ENCODE results near the gene AMPD3.

The AMPD3 gene

GRCh38 chr11:10462746-10463300 is 7.8 kb downstream of the AMPD3 start:
- no peak for DNase-seq

GRCh38 chr11:10473371-10473770 is 18.3 kb downstream of the AMPD3 start:
- DNase-seq = no peak

- no peak for DNase-seq
Observed at GRCh38 chr11:10474551-10474950, 19.5 kb downstream of the AMPD3 start.

GRCh38 chr11:10476342-10476741 is 21.3 kb downstream of the AMPD3 start:
- no peak for DNase-seq

GRCh38 chr11:10476927-10477689 is 22.0 kb downstream of the AMPD3 start:
- no peak for DNase-seq

GRCh38 chr11:10477690-10478046 is 22.6 kb downstream of the AMPD3 start:
- no peak for DNase-seq

GRCh38 chr11:10478066-10478465 is 23.0 kb downstream of the AMPD3 start:
- no peak for DNase-seq

GRCh38 chr11:10478574-10479550 is 23.8 kb downstream of the AMPD3 start:
- no peak for DNase-seq

- DNase-seq = no peak
Observed at GRCh38 chr11:10480026-10480425, 25.0 kb downstream of the AMPD3 start.

- DNase-seq = no peak
Observed at GRCh38 chr11:10480760-10481159, 25.7 kb downstream of the AMPD3 start.

GRCh38 chr11:10481560-10482349 is 26.7 kb downstream of the AMPD3 start:
- DNase-seq = no peak

GRCh38 chr11:10483174-10483573 is 28.1 kb downstream of the AMPD3 start:
- no peak for DNase-seq

- DNase-seq = no peak
Observed at GRCh38 chr11:10483584-10483983, 28.5 kb downstream of the AMPD3 start.

GRCh38 chr11:10484461-10485180 is 29.6 kb downstream of the AMPD3 start:
- no peak for DNase-seq

GRCh38 chr11:10485646-10486045 is 30.6 kb downstream of the AMPD3 start:
- no peak for DNase-seq

- no peak for DNase-seq
Observed at GRCh38 chr11:10486161-10486840, 31.2 kb downstream of the AMPD3 start.

- DNase-seq = no peak
Observed at GRCh38 chr11:10487002-10487647, 32.1 kb downstream of the AMPD3 start.

GRCh38 chr11:10488121-10488933 is 33.3 kb downstream of the AMPD3 start:
- no peak for DNase-seq

GRCh38 chr11:10488934-10489691 is 34.0 kb downstream of the AMPD3 start:
- DNase-seq = no peak
